Liver (tissue), 3 donors: Measurements from ENCODE around the gene IGFALS.

Experiments used
- CTCF ChIP-seq: fragments of 150-350 bp; IDR thresholded peaks from 2 replicates; pipeline ENCODE4 v1.5.1; 2017; ENCODE audit warnings: improper control_type of control experiment, low read depth, low read length; ENCODE audit not compliant: missing input control
- FOXA1 ChIP-seq: IDR thresholded peaks from 2 replicates; pipeline ENCODE4 v1.6.1; 2016; ENCODE audit warnings: antibody characterized with exemption
- GABPA ChIP-seq, 2 donors: IDR thresholded peaks in 1 of 2; conservative IDR thresholded peaks in 1 of 2; 2 replicates each; pipeline ENCODE4 v1.6.1; 2016; ENCODE audit warnings: antibody characterized with exemption in 2 of 2, mild to moderate bottlenecking in 1 of 2, moderate library complexity in 1 of 2
- HNF4A ChIP-seq, 2 donors: conservative IDR thresholded peaks; 2 replicates each; pipeline ENCODE4 v1.6.1; 2016; ENCODE audit warnings: antibody characterized with exemption in 2 of 2, mild to moderate bottlenecking in 2 of 2
- JUND ChIP-seq, 2 donors: IDR thresholded peaks; 2 replicates each; pipeline ENCODE4 v1.6.1; 2016; ENCODE audit warnings: antibody characterized with exemption in 2 of 2
- MAX ChIP-seq: IDR thresholded peaks from 2 replicates; pipeline ENCODE4 v1.6.1; 2016; ENCODE audit warnings: antibody characterized with exemption
- RXRA ChIP-seq, 2 donors: IDR thresholded peaks; 2 replicates each; pipeline ENCODE4 v1.6.1; 2017 to 2018; ENCODE audit warnings: antibody characterized with exemption in 2 of 2, mild to moderate bottlenecking in 1 of 2
- SP1 ChIP-seq: IDR thresholded peaks from 2 replicates; pipeline ENCODE4 v1.6.1; 2018; ENCODE audit warnings: antibody characterized with exemption, mild to moderate bottlenecking
- YY1 ChIP-seq: IDR thresholded peaks from 2 replicates; pipeline ENCODE4 v1.6.1; 2016; ENCODE audit warnings: antibody characterized with exemption, mild to moderate bottlenecking
- ZBTB33 ChIP-seq: IDR thresholded peaks from 2 replicates; pipeline ENCODE4 v1.6.1; 2016; ENCODE audit warnings: antibody characterized with exemption
- TF ChIP-seq, protein P1 (sequence below): IDR thresholded peaks from 2 replicates; pipeline ENCODE4 v1.6.1; 2016; ENCODE audit warnings: antibody characterized with exemption
- donor health status: healthy.
- donor health status: healthy.

GRCh38 chr16:1774448-1774780, 19.1 kb downstream of the IGFALS start:
- no peak for TF ChIP-seq CTCF
- TF ChIP-seq ZBTB33: no peak
- no peak for TF ChIP-seq GABPA (IDR thresholded peaks at IDR 0.05 in 1 of 2, conservative IDR thresholded peaks at IDR 0.05 in 1 of 2)
- no peak for TF ChIP-seq FOXA1
- TF ChIP-seq, protein P1, sequence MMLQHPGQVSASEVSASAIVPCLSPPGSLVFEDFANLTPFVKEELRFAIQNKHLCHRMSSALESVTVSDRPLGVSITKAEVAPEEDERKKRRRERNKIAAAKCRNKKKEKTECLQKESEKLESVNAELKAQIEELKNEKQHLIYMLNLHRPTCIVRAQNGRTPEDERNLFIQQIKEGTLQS: no peak
- no peak for TF ChIP-seq SP1
- no peak for TF ChIP-seq JUND (IDR thresholded peaks at IDR 0.05)
- no peak for TF ChIP-seq MAX
- TF ChIP-seq RXRA (IDR thresholded peaks at IDR 0.05): no peak
- no peak for TF ChIP-seq YY1
- no peak for TF ChIP-seq HNF4A (conservative IDR thresholded peaks at IDR 0.05)
